ENCODE results near the gene GTPBP4.

- TF ChIP-seq RCOR1 (IDR thresholded peaks at IDR 0.05; ENCODE audit: borderline replicate concordance in 1 of 2, low read depth in 2 of 2, low read length in 2 of 2) (no peak), CC2D1A (IDR thresholded peaks at IDR 0.05) (no peak), SNRNP70 (optimal IDR thresholded peaks at IDR 0.05; ENCODE audit: low read depth, low read length) (no peak), CHD2 (IDR thresholded peaks at IDR 0.05; ENCODE audit: low read depth, low read length) (no peak), RAD51 (IDR thresholded peaks at IDR 0.05; ENCODE audit: borderline replicate concordance, low read depth) (no peak), ZKSCAN8 (CRISPR knock-in tag; IDR thresholded peaks at IDR 0.05) (no peak), FOXM1 (IDR thresholded peaks at IDR 0.05; ENCODE audit: low read depth) (no peak), FOXM1 (CRISPR knock-in tag; IDR thresholded peaks at IDR 0.05; ENCODE audit: low read depth) (no peak), CTCF (IDR thresholded peaks at IDR 0.05 in 2 of 3, conservative IDR thresholded peaks at IDR 0.05 in 1 of 3; ENCODE audit: insufficient read depth in 2 of 3, low read depth in 1 of 3, low read length in 3 of 3) (no peak), ZNF696 (CRISPR knock-in tag; conservative IDR thresholded peaks at IDR 0.05) (no peak), L3MBTL2 (IDR thresholded peaks at IDR 0.05) (no peak)
- TF ChIP-seq, protein P1, sequence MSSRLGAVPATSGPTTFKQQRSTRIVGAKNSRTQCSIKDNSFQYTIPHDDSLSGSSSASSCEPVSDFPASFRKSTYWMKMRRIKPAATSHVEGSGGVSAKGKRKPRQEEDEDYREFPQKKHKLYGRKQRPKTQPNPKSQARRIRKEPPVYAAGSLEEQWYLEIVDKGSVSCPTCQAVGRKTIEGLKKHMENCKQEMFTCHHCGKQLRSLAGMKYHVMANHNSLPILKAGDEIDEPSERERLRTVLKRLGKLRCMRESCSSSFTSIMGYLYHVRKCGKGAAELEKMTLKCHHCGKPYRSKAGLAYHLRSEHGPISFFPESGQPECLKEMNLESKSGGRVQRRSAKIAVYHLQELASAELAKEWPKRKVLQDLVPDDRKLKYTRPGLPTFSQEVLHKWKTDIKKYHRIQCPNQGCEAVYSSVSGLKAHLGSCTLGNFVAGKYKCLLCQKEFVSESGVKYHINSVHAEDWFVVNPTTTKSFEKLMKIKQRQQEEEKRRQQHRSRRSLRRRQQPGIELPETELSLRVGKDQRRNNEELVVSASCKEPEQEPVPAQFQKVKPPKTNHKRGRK (tag; IDR thresholded peaks at IDR 0.05), result no peak
Observed at GRCh38 chr10:1035201-1035600, 47.0 kb downstream of the GTPBP4 start.

Data from K562 (cell line).